Activated B cell treated with CpG ODN at 0.5 μM for 24 hours (primary cell): ENCODE data around the gene IL1R2. TPM values are rescaled to one million over a fixed set of nuclear protein-coding genes. Genes with fewer than 3 reads are reported as not detected.

Experiments
- ATAC-seq: fragments of 200-7000 bp; cut with Tn5 transposase; one replicate; pipeline ENCODE4 v1.10.0; 2021; ENCODE audit warnings: low read depth, mild to moderate bottlenecking, moderate library complexity
- CTCF ChIA-PET: fragments of 350-600 bp; sonication (Branson Sonifier 250); formaldehyde crosslinking; loops from one replicate; lab custom pipeline; 2021; ENCODE audit warnings: antibody characterized with exemption; lab: Charles Lee
- POLR2A ChIA-PET: fragments of 350-600 bp; sonication (Branson Sonifier 250); formaldehyde crosslinking; loops from one replicate; lab custom pipeline; 2021; ENCODE audit warnings: antibody characterized with exemption; lab: Charles Lee
- DNase-seq: peaks from one replicate; pipeline ENCODE4 v3.0.0; 2022
- H3K27ac Mint-ChIP-seq: one replicate; pipeline ENCODE4 v1.8.0; 2020; ENCODE audit warnings: mixed read lengths
- H3K27me3 Mint-ChIP-seq: one replicate; pipeline ENCODE4 v1.8.0; 2021; ENCODE audit warnings: mixed read lengths
- H3K36me3 Mint-ChIP-seq: one replicate; pipeline ENCODE4 v1.8.0; 2021; ENCODE audit warnings: low read depth, mixed read lengths
- H3K4me1 Mint-ChIP-seq: one replicate; pipeline ENCODE4 v1.8.0; 2021; ENCODE audit warnings: mixed read lengths
- H3K4me3 Mint-ChIP-seq: one replicate; pipeline ENCODE4 v1.8.0; 2020; ENCODE audit warnings: mild to moderate bottlenecking, mixed read lengths
- H3K9me3 Mint-ChIP-seq: one replicate; pipeline ENCODE4 v1.8.0; 2020; ENCODE audit warnings: mixed read lengths
- CTCF ChIP-seq: fragments of 200-600 bp; IDR thresholded peaks from one replicate; pipeline ENCODE4 v1.8.0; 2022; ENCODE audit warnings: antibody characterized with exemption, mild to moderate bottlenecking
- intact Hi-C: fragments of 100-400 bp; cut with micrococcal nuclease; formaldehyde crosslinking; loops from one replicate; pipeline ENCODE4 v1.15.1; 2024
- total RNA-seq: library from RNA; stranded (reverse); gene quantifications from 2 replicates; pipeline ENCODE4 v1.2.3, GENCODE V29; 2022

Gene IL1R2
- total RNA-seq, 1 donor from 2014 or later: not detected

GRCh38 chr2:101998896-101999789 lies 7.4 kb downstream of the IL1R2 start:
- H3K9me3 Mint-ChIP-seq: no peaks in the 10 kb centered on the region
- H3K36me3 Mint-ChIP-seq: no peaks in the 10 kb centered on the region
- intact Hi-C loops: loop anchor here (10.0 kb wide), 1 partner anchor 114 kb away; no protein-coding TSS in a partner anchor
- CTCF ChIA-PET: interaction anchor here (1.3 to 2.0 kb wide), 2 partner anchors 21 to 115 kb away, joined by 4 to 7 read pairs; no protein-coding TSS in a partner anchor
- TF ChIP-seq CTCF: no peak
- no peak overlapping the region for H3K4me3 Mint-ChIP-seq
- POLR2A ChIA-PET: no interaction called here
- no peak for DNase-seq
- no peak overlapping the region for H3K27ac Mint-ChIP-seq
- H3K27me3 Mint-ChIP-seq: no peaks in the 10 kb centered on the region
- H3K4me1 Mint-ChIP-seq: no peaks in the 10 kb centered on the region
- no peak for ATAC-seq

GRCh38 chr2:102000012-102000411 lies 8.3 kb downstream of the IL1R2 start:
- DNase-seq (no peak), ATAC-seq (no peak)
- no peak for TF ChIP-seq CTCF
- H3K9me3 Mint-ChIP-seq: no peaks in the 10 kb centered on the region
- H3K27me3 Mint-ChIP-seq: no peaks in the 10 kb centered on the region
- H3K4me1 Mint-ChIP-seq: no peaks in the 10 kb centered on the region
- intact Hi-C loops: no loop called here
- no peak overlapping the region for H3K27ac Mint-ChIP-seq
- ChIA-PET CTCF (interaction anchor here (1.3 to 2.0 kb wide), 2 partner anchors 20 to 116 kb away, joined by 4 to 7 read pairs; no protein-coding TSS in a partner anchor), POLR2A (no interaction called here)
- H3K4me3 Mint-ChIP-seq: no peak overlapping the region
- no peaks in the 10 kb centered on the region for H3K36me3 Mint-ChIP-seq

- Mint-ChIP-seq H3K4me3 (no peak overlapping the region), H3K4me1 (no peaks in the 10 kb centered on the region), H3K9me3 (no peaks in the 10 kb centered on the region), H3K36me3 (no peaks in the 10 kb centered on the region), H3K27me3 (peaks cover under 1% of the 10 kb centered on the region), H3K27ac (no peak overlapping the region)
- intact Hi-C loops: no loop called here
- ChIA-PET POLR2A (no interaction called here), CTCF (interaction anchor here (2.0 kb wide), 1 partner anchor 117 kb away, joined by 7 read pairs; no protein-coding TSS in a partner anchor)
- TF ChIP-seq CTCF: no peak
- no peak for DNase-seq
- no peak for ATAC-seq
Measured at GRCh38 chr2:102000813-102001766, 9.3 kb downstream of the IL1R2 start.

GRCh38 chr2:102001767-102002142 lies 10.0 kb downstream of the IL1R2 start:
- Mint-ChIP-seq H3K4me3 (no peak overlapping the region), H3K36me3 (no peaks in the 10 kb centered on the region), H3K9me3 (no peaks in the 10 kb centered on the region), H3K27ac (no peak overlapping the region), H3K4me1 (no peaks in the 10 kb centered on the region), H3K27me3 (peaks cover 3% of the 10 kb centered on the region)
- intact Hi-C loops: no loop called here
- TF ChIP-seq CTCF: no peak
- ATAC-seq: no peak
- CTCF ChIA-PET: no interaction called here
- POLR2A ChIA-PET: no interaction called here
- no peak for DNase-seq
